GM10248 (cell line): Measurements from ENCODE around the gene ZDHHC13.

Experiments
- CTCF ChIA-PET: fragments of 300-600 bp; sonication (Branson Sonifier 250); formaldehyde crosslinking; extraction: SDS; loops from one replicate; lab custom pipeline; 2021; ENCODE audit warnings: antibody characterized with exemption; lab: Yijun Ruan, JAX
- POLR2A ChIA-PET: fragments of 350-650 bp; sonication (Branson Sonifier 250); formaldehyde crosslinking; extraction: SDS; loops from one replicate; lab custom pipeline; 2020; ENCODE audit warnings: antibody characterized with exemption; lab: Yijun Ruan, JAX
- DNase-seq: peaks from one replicate; pipeline ENCODE4 v3.0.0; 2012; ENCODE audit errors: extremely low spot score
- CTCF ChIP-seq: IDR thresholded peaks from 2 replicates; pipeline ENCODE4 v1.5.1; 2012; ENCODE audit warnings: mild to moderate bottlenecking, low read depth; ENCODE audit errors: extremely low read depth, missing control alignments, control extremely low read depth

The ZDHHC13 gene

GRCh38 chr11:19076744-19077589, 40.0 kb upstream of the ZDHHC13 start:
- CTCF ChIA-PET: interaction anchor here (0.6 to 8.3 kb wide), 50 partner anchors 8 to 1577 kb away, joined by 3 to 90 read pairs (median 4); partner anchors contain the start of gene MRGPRX2
- POLR2A ChIA-PET: no interaction called here
- peak; percentile 67 for DNase-seq
- TF ChIP-seq CTCF: peak; percentile 97

- ChIA-PET CTCF (interaction anchor here (0.6 to 8.3 kb wide), 23 partner anchors 9 to 1276 kb away, joined by 3 to 90 read pairs (median 5); partner anchors contain the start of genes MRGPRX2 and ZDHHC13), POLR2A (no interaction called here)
- DNase-seq: no peak
- no peak for TF ChIP-seq CTCF
Observed at GRCh38 chr11:19077965-19078364, 39.0 kb upstream of the ZDHHC13 start.

- ChIA-PET CTCF (interaction anchor here (1.0 to 8.3 kb wide), 10 partner anchors 8 to 479 kb away, joined by 3 to 90 read pairs (median 4); partner anchors contain the start of gene ZDHHC13), POLR2A (no interaction called here)
- no peak for DNase-seq
- TF ChIP-seq CTCF: no peak
Observed at GRCh38 chr11:19079643-19080440, 37.1 kb upstream of the ZDHHC13 start.

GRCh38 chr11:19080579-19080993, 36.4 kb upstream of the ZDHHC13 start:
- no peak for TF ChIP-seq CTCF
- DNase-seq: no peak
- POLR2A ChIA-PET: no interaction called here
- CTCF ChIA-PET: interaction anchor here (0.7 to 8.3 kb wide), 6 partner anchors 10 to 478 kb away, joined by 3 to 90 read pairs (median 4); no protein-coding TSS in a partner anchor

- CTCF ChIA-PET: interaction anchor here (1.0 to 8.3 kb wide), 2 partner anchors 9 to 15 kb away, joined by 3 to 90 read pairs; no protein-coding TSS in a partner anchor
- no peak for TF ChIP-seq CTCF
- POLR2A ChIA-PET: no interaction called here
- no peak for DNase-seq
Observed at GRCh38 chr11:19083166-19083565, 33.8 kb upstream of the ZDHHC13 start.
